Left cardiac atrium (tissue), 4 donors: ENCODE data around the gene CCDC134. TPM values are rescaled to one million over a fixed set of nuclear protein-coding genes. Genes with fewer than 3 reads are reported as not detected.

Source experiments
- ATAC-seq, 2 donors: fragments of 200-7000 bp; cut with Tn5 transposase; one replicate each; pipeline ENCODE4 v1.9.1; 2020; ENCODE audit warnings: mild to moderate bottlenecking in 2 of 2, moderate library complexity in 2 of 2
- DNase-seq: peaks from one replicate; pipeline ENCODE4 v3.0.0-alpha.2; 2020
- intact Hi-C, 2 donors: fragments of 100-400 bp; cut with DNase I; formaldehyde crosslinking; loops; one replicate each; pipeline versions ENCODE4 v1.14.1 to v1.15.1; 2022 to 2023
- total RNA-seq, 2 donors: library from RNA; stranded (reverse); fragmentation: NEBNext Ultra II Directional; extraction: Animal tissue kit (Norgen Biotek cat#: 25700); gene quantifications; one replicate each; pipeline ENCODE4 v1.2.1, GENCODE V29; 2021
- donor health status: DM: no; HTN: yes; CAD: no.
- donor health status: DM: no; HTN: yes; CAD: no; lungs with severe emphysema.
- donor health status: DM: yes; HTN: yes; CAD: no.
- donor health status: Dilated cardiomyopathy.

The CCDC134 gene
- total RNA-seq, 2 donors from 2014 or later, result 4.9 to 5.4 TPM

- ATAC-seq (no peak), DNase-seq (no peak)
- intact Hi-C loops, result no loop called here
These were observed 18.8 kb downstream of the CCDC134 start for GRCh38 chr22:41819257-41819656.

DNA sequence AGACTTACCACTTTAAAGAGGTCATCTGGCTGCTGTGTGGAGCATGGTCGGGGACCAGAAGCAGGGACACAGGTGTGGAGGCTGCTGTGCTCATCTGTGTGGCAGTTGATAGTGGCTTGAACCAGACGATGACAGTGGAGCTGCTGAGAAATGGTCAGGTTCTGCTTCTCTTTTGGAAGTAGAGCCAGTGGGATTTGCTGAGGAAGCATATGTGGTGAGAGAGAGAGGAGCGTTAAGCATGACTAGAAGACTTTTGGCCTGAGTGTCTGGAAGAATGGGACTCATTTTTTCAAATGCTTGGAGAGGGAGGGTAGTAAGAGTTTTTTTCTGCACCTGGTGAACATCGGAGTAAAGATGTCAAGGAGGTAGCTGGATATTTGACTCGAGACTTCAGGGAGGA, 20.0 kb downstream of the CCDC134 start:
- DNase-seq (no peak), ATAC-seq (no peak)
- intact Hi-C loops, result loop anchor here (5.0 to 10.0 kb wide), 2 partner anchors 122 to 126 kb away; partner anchors contain the start of gene MEI1 (in 1 of the 2)

- no peak for DNase-seq
- intact Hi-C loops, result loop anchor here (1.0 to 10.0 kb wide), 3 partner anchors 120 to 127 kb away; partner anchors contain the start of gene MEI1 (in 1 of the 2)
- no peak for ATAC-seq
These were observed 21.2 kb downstream of the CCDC134 start for GRCh38 chr22:41821471-41822316.

DNA sequence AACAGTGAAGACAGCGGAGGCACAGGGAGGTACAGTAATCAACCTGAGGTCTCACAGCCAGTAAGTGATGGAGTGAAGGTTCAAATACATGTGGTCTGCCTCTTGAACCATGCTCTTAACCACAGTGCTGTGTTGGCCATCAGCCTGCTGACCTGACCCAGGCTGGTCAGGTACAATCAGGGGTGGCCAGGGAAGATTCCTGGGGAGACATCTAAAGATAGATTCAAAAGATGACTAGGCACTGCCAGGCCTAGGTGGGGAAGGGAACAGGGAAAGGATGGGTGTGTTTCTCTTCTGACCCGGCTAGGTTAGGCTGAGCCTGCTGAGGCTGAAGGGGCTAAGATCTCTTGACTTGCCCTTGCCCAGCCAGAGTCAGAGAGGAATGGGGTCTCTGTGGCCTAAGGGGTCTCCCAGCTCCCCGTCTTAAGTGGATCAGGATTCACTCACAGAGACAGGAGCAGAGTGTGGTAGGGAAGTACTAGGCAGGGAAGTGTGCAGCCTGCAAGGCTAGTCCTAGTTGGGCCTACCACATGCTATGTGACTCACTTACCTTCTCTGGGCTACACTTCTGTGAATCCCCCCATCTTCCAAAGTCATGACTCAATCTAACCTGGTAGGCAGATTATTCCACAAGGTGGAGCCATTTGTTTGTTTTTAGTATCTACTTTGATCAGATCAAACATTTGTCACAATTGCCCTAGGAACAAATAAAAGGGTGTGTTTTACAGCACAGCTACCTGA, 22.0 kb downstream of the CCDC134 start:
- no peak for ATAC-seq
- DNase-seq, result no peak
- intact Hi-C loops, result loop anchor here (1.0 to 10.0 kb wide), 3 partner anchors 119 to 128 kb away; partner anchors contain the start of gene MEI1 (in 1 of the 2)

DNA sequence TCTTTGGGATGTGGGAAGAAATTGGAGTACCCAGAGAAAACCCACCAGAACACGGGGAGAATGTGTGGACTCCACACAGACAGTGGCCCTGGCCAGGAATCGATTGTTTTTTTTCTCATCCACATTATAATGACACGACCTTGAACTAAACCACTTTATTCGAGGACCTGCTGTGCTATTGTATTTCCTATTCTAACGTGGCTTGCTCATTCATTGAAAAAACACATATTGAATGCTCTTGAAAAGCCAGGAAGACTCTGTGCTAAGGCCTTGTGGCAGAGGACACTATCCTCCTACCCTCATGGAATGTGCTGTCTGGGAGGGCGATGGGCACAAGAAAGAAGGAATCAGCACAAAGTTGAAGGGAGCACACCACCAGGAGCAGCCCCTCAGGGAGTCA, 23.3 kb downstream of the CCDC134 start:
- intact Hi-C loops, result loop anchor here (5.0 to 10.0 kb wide), 2 partner anchors 119 to 129 kb away; partner anchors contain the start of gene MEI1 (in 1 of the 2)
- ATAC-seq, result no peak
- DNase-seq, result no peak

DNA sequence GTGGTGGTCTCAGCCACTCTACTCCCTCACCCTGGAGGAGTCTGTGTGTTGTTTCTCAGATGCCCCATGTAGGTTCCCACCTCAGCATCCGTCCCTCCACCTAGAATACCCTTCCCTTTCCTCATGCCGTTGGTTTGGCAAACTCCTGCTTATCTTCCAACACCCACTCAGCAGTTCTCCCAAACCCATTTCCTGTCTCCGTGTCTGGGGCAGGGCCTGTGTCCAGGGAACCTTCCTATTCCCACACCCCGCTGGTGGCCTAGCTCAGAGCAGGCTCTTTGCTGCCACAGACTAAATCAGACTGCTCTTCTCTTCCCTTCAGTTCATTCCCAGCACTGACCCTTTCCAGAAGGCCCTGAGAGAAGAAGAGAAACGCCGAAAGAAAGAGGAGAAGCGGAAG, 24.9 kb downstream of the CCDC134 start:
- ATAC-seq (peak in 1 of 2 donors; percentile 50), DNase-seq (peak; percentile 53)

GRCh38 chr22:41826021-41826420, 25.5 kb downstream of the CCDC134 start:
- intact Hi-C loops, result loop anchor here in 1 of 2 donors (10.0 kb wide), 1 partner anchor 131 kb away; the partner anchor contains the start of gene MEI1
- no peak for DNase-seq
- peak; percentile 9 to 11 for ATAC-seq

More for the DNA sequence above, 24.9 kb downstream of the CCDC134 start:
- intact Hi-C loops, result loop anchor here in 1 of 2 donors (10.0 kb wide), 1 partner anchor 131 kb away; the partner anchor contains the start of gene MEI1

DNA sequence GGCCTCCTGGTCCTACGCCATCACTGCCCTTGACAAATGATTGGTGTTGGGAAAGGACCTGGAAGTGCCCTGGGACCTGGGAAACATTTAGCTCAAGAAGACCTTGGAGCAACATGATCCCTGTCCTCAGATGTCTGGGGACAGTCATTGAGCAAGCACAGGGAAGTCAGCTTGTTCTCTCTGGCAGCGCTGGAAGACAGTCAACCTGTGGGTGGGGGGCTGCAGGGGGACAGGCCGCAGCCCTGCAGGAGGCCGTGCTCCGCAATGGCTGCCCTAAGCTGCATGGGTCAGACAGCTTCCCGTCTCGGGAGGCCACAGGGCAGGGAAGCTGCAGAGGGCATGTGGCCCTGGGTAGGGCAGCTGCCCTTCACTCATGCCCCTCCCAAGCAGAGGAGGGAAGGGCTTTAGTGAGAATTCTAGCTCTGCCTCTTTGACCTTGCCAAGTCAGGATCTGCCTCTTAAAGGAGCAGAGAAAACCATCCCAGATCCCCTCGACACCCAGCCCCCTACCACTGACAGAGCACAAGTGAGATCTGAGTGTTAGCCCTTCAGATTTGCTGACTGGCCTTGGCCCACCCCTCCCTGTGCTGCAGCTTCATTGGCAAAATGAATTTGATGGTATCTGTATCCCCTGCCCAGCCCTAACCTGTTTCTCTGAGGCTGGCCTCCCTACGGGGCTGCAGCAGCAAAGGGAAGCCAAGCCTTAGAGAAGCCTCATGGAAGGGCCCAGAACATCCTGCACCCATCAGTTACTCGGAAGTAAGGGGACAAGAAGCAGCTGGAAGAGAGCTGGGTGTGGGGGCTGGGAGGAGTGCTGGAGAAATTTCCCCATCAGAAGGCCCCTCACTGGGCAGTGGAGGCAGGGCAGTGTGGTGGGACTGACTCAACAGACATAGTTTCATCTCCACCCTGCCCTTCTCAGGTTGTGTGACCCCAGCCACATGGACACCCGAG, 26.2 kb downstream of the CCDC134 start:
- no peak for DNase-seq
- intact Hi-C loops, result loop anchor here in 1 of 2 donors (10.0 kb wide), 1 partner anchor 132 kb away; the partner anchor contains the start of gene MEI1
- peak; percentile 45 to 62 for ATAC-seq

- no peak for DNase-seq
- intact Hi-C loops, result loop anchor here in 1 of 2 donors (10.0 kb wide), 1 partner anchor 133 kb away; the partner anchor contains the start of gene MEI1
- no peak for ATAC-seq
These were observed 27.2 kb downstream of the CCDC134 start for GRCh38 chr22:41827671-41828070.

- DNase-seq (no peak), ATAC-seq (no peak)
- intact Hi-C loops, result loop anchor here in 1 of 2 donors (10.0 kb wide), 1 partner anchor 134 kb away; the partner anchor contains the start of gene MEI1
These were observed 28.0 kb downstream of the CCDC134 start for GRCh38 chr22:41828516-41828915.

- no peak for DNase-seq
- intact Hi-C loops, result no loop called here
- no peak for ATAC-seq
These were observed 29.7 kb downstream of the CCDC134 start for GRCh38 chr22:41830174-41830573.

GRCh38 chr22:41831383-41831782, 30.9 kb downstream of the CCDC134 start:
- ATAC-seq, result no peak
- no peak for DNase-seq
- intact Hi-C loops, result no loop called here

- intact Hi-C loops, result no loop called here
- ATAC-seq (no peak), DNase-seq (no peak)
These were observed 31.5 kb downstream of the CCDC134 start for GRCh38 chr22:41831828-41832552.

DNA sequence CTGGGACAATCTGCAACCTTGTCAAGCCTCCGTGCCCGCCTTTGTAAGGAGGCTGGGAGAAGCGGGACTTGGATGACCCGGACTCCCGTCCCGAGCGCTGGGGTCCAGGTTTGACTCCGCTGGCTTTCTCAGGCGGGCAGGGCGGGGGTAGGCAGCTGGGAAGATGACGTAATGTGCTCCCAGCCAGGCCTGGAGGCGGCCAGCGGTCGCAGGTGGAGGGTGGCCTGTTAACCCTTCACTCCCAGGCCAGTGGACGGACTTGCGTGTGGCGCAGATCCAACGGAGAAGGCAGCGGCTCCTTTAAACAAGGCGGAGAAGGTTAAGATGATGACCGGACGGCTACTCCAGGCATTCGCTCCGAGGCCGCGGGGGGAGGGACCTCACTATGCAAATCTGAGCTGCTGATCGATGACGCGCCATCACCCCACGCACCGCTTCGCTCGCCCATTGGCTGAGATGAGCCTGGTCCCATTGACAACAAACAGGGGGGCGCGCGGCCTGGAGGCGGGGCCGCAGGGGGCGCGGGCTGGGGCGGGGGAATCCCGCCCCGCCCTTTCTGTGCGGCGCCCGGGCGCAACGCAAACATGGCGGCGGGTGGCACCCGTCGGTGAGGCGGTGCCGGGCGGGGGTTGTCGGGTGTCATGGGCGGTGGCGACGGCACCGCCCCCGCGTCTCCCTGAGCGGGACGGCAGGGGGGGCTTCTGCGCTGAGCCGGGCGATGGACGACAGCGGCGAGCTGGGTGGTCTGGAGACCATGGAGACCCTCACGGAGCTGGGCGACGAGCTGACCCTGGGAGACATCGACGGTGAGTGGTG, 32.3 kb downstream of the CCDC134 start, which contains the start of gene SREBF2:
SREBF2 (plus strand) TSS at position 553 of the 816 bp plus-strand sequence; CDS start at position 719, 166 bp downstream.
- intact Hi-C loops, result no loop called here
- DNase-seq, result peak; percentile 100
- peak; percentile 97 for ATAC-seq

DNA sequence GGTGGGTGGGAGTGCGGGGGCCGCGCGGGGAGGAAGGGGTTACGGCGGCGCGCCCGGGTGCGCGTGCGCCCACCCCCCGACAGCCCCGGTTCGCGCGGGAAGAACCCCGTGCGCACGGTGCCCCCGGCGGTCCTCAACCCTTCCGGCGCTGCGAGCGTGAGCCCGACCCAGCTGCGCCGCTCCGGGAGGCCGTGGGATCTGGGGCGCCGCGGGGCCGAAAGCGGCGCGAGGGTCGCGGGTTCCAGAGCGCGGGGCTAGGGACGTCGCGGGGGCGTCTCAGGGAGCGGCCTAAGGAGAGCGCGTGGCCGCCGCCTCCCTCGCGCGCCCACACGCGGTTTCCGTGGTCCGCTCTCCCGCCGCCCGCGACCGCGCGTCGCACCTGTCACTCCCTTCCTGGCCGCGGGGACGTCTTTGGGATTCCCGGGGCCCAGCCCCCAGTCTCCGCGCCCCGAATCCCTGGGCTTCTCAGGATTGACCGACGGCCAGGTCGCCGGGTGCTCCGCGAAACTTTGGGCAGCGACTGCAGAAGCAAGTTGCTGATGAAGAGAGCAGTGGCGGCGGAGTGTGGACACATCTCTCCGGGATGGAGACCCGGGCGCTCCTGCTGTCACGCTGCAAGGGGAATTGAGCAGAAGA, 33.0 kb downstream of the CCDC134 start:
- intact Hi-C loops, result no loop called here
- DNase-seq (peak; percentile 42), ATAC-seq (peak; percentile 31 to 38)
